BE2C (cell line): ENCODE results near the gene E4F1.
"Not testable (repeated sequence)": the region's sequence is repeated elsewhere in the genome, so short reads cannot be mapped to it uniquely, and the experiment has no call there.

Experiments
- DNase-seq: peaks from one replicate; pipeline ENCODE4 v3.0.0-alpha.2; 2020
- H3K27me3 ChIP-seq: fragments of 250-450 bp; sonication (Bioruptor Pico); 2 replicates; pipeline ENCODE4 v1.5.1; 2020; ENCODE audit warnings: mild to moderate bottlenecking
- H3K36me3 ChIP-seq: fragments of 250-450 bp; sonication (Bioruptor Pico); 2 replicates; pipeline ENCODE4 v1.5.1; 2020; ENCODE audit warnings: mild to moderate bottlenecking
- H3K4me1 ChIP-seq: fragments of 250-450 bp; sonication (Bioruptor Pico); 2 replicates; pipeline ENCODE4 v1.5.1; 2020
- H3K4me3 ChIP-seq: 2 replicates; pipeline ENCODE4 v1.5.1; 2011; ENCODE audit warnings: low read depth, low read length
- H3K9me3 ChIP-seq: fragments of 250-450 bp; sonication (Bioruptor Pico); 2 replicates; pipeline ENCODE4 v1.5.1; 2020
- CTCF ChIP-seq: IDR thresholded peaks from 2 replicates; pipeline ENCODE4 v1.5.1; 2012; ENCODE audit warnings: mild to moderate bottlenecking, low read depth, low read length

E4F1 gene

GRCh38 chr16:2196981-2197511 lies 26.3 kb upstream of the E4F1 start:
- no peaks in the 10 kb centered on the region for H3K9me3 ChIP-seq
- no peaks in the 10 kb centered on the region for H3K27me3 ChIP-seq
- H3K36me3 ChIP-seq: no peaks in the 10 kb centered on the region
- no peak overlapping the region; the same call in 1 of the 2 replicates for H3K4me3 ChIP-seq
- no peak for TF ChIP-seq CTCF
- no peak for DNase-seq
- H3K4me1 ChIP-seq: peaks cover 17% of the 10 kb centered on the region

GRCh38 chr16:2197765-2198164 lies 25.6 kb upstream of the E4F1 start:
- no peaks in the 10 kb centered on the region for H3K27me3 ChIP-seq
- DNase-seq: no peak
- H3K4me1 ChIP-seq: peaks cover 17% of the 10 kb centered on the region
- H3K4me3 ChIP-seq: no peak overlapping the region
- TF ChIP-seq CTCF: no peak
- no peaks in the 10 kb centered on the region for H3K9me3 ChIP-seq
- H3K36me3 ChIP-seq: no peaks in the 10 kb centered on the region

- Histone ChIP-seq H3K4me1 (peaks cover 17% of the 10 kb centered on the region), H3K4me3 (no peak overlapping the region), H3K9me3 (no peaks in the 10 kb centered on the region), H3K36me3 (no peaks in the 10 kb centered on the region), H3K27me3 (no peaks in the 10 kb centered on the region)
- TF ChIP-seq CTCF: no peak
- no peak for DNase-seq
Measured at GRCh38 chr16:2198283-2198682, 25.1 kb upstream of the E4F1 start.

- Histone ChIP-seq H3K36me3 (no peaks in the 10 kb centered on the region), H3K4me1 (peaks cover 14% of the 10 kb centered on the region), H3K27me3 (no peaks in the 10 kb centered on the region), H3K9me3 (no peaks in the 10 kb centered on the region), H3K4me3 (no peak overlapping the region)
- peak; percentile 8 for DNase-seq
- TF ChIP-seq CTCF: no peak
Measured at GRCh38 chr16:2199095-2199494, 24.3 kb upstream of the E4F1 start.

- Histone ChIP-seq H3K9me3 (no peaks in the 10 kb centered on the region), H3K4me1 (peaks cover 8% of the 10 kb centered on the region), H3K27me3 (no peaks in the 10 kb centered on the region), H3K36me3 (no peaks in the 10 kb centered on the region), H3K4me3 (no peak overlapping the region)
- TF ChIP-seq CTCF: no peak
- no peak for DNase-seq
Measured at GRCh38 chr16:2199621-2200139, 23.7 kb upstream of the E4F1 start.

- Histone ChIP-seq H3K9me3 (no peaks in the 10 kb centered on the region), H3K36me3 (no peaks in the 10 kb centered on the region), H3K4me1 (peaks cover 4% of the 10 kb centered on the region), H3K27me3 (no peaks in the 10 kb centered on the region), H3K4me3 (no peak overlapping the region)
- DNase-seq: no peak
- TF ChIP-seq CTCF: no peak
Measured at GRCh38 chr16:2200313-2200712, 23.1 kb upstream of the E4F1 start.

- H3K9me3 ChIP-seq, H3K4me1 ChIP-seq, H3K4me3 ChIP-seq, H3K27me3 ChIP-seq, DNase-seq: not testable (repeated sequence)
- H3K36me3 ChIP-seq: peaks cover 16% of the 10 kb centered on the region
Measured at GRCh38 chr16:2203119-2203688, 20.2 kb upstream of the E4F1 start.
